WTC11 (cell line): ENCODE measurements around the gene GPR26. TPM values are rescaled to one million over a fixed set of nuclear protein-coding genes. Genes with fewer than 3 reads are reported as not detected.

Source experiments
- ATAC-seq: fragments of 200-7000 bp; cut with Tn5 transposase; 2 replicates; pipeline ENCODE4 v1.10.0; 2021; ENCODE audit warnings: mild to moderate bottlenecking, moderate library complexity
- CTCF ChIA-PET: fragments of 300-600 bp; sonication (Branson Sonifier 250); formaldehyde crosslinking; loops from one replicate; lab custom pipeline; 2021; ENCODE audit warnings: antibody characterized with exemption; lab: Charles Lee
- POLR2A ChIA-PET: fragments of 350-600 bp; sonication (Branson Sonifier 250); formaldehyde crosslinking; loops from one replicate; lab custom pipeline; 2021; ENCODE audit warnings: antibody characterized with exemption; lab: Charles Lee
- DNase-seq: peaks from one replicate; pipeline ENCODE4 v3.0.0; 2021; ENCODE audit warnings: low spot score
- H3K27ac Mint-ChIP-seq: 2 replicates; pipeline ENCODE4 v1.8.0; 2021; ENCODE audit warnings: mixed read lengths
- H3K27me3 Mint-ChIP-seq: 2 replicates; pipeline ENCODE4 v1.8.0; 2021; ENCODE audit warnings: low read depth, mild to moderate bottlenecking, moderate library complexity, mixed read lengths
- H3K36me3 Mint-ChIP-seq: 2 replicates; pipeline ENCODE4 v1.8.0; 2021; ENCODE audit warnings: mixed read lengths
- H3K4me1 Mint-ChIP-seq: 2 replicates; pipeline ENCODE4 v1.8.0; 2022; ENCODE audit warnings: mixed read lengths
- H3K4me3 Mint-ChIP-seq: 2 replicates; pipeline ENCODE4 v1.8.0; 2021; ENCODE audit warnings: mild to moderate bottlenecking, moderate library complexity, mixed read lengths
- H3K9me3 Mint-ChIP-seq: 2 replicates; pipeline ENCODE4 v1.8.0; 2021; ENCODE audit warnings: mixed read lengths
- ELF4 ChIP-seq: sonication (generic); formaldehyde crosslinking; IDR thresholded peaks from 2 replicates; pipeline ENCODE4 v1.8.1; 2022; ENCODE audit warnings: low read depth, mild to moderate bottlenecking, moderate library complexity, missing genetic modification reagents
- IRF2 ChIP-seq: sonication (generic); formaldehyde crosslinking; IDR thresholded peaks from 2 replicates; pipeline ENCODE4 v1.8.0; 2022; ENCODE audit warnings: low read depth, missing genetic modification reagents, borderline replicate concordance
- NR2C2 ChIP-seq: sonication (generic); formaldehyde crosslinking; IDR thresholded peaks from 2 replicates; pipeline ENCODE4 v1.8.0; 2022; ENCODE audit warnings: mild to moderate bottlenecking, missing genetic modification reagents
- OVOL2 ChIP-seq: fragments of 250-450 bp; sonication (Bioruptor Pico); IDR thresholded peaks from 2 replicates; pipeline ENCODE4 v1.9.0; 2021; ENCODE audit warnings: mild to moderate bottlenecking, borderline replicate concordance
- PRRX2 ChIP-seq: fragments of 250-450 bp; sonication (Bioruptor Pico); IDR thresholded peaks from 2 replicates; pipeline ENCODE4 v1.8.0; 2021; ENCODE audit warnings: mild to moderate bottlenecking
- TP53 ChIP-seq: sonication (generic); formaldehyde crosslinking; IDR thresholded peaks from 2 replicates; pipeline ENCODE4 v1.8.1; 2023; ENCODE audit warnings: mild to moderate bottlenecking, missing genetic modification reagents
- ZNF317 ChIP-seq: sonication (generic); formaldehyde crosslinking; IDR thresholded peaks from 2 replicates; pipeline ENCODE4 v1.8.1; 2023; ENCODE audit warnings: low read depth, mild to moderate bottlenecking, moderate library complexity, missing genetic modification reagents, borderline replicate concordance
- ZNF396 ChIP-seq: fragments of 250-450 bp; sonication (Bioruptor Pico); IDR thresholded peaks from 2 replicates; pipeline ENCODE4 v1.8.0; 2021; ENCODE audit warnings: mild to moderate bottlenecking, moderate library complexity, borderline replicate concordance
- total RNA-seq: library from RNA; stranded (reverse); gene quantifications from 3 replicates; pipeline ENCODE4 v1.2.3, GENCODE V29; 2021
- TF ChIP-seq, protein P1 (sequence below): sonication (generic); formaldehyde crosslinking; IDR thresholded peaks from 2 replicates; pipeline ENCODE4 v1.8.0; 2022; ENCODE audit warnings: missing genetic modification reagents
- TF ChIP-seq, protein P2 (sequence below): fragments of 250-450 bp; sonication (Bioruptor Pico); IDR thresholded peaks from 2 replicates; pipeline ENCODE4 v1.9.0; 2021; ENCODE audit warnings: mild to moderate bottlenecking
- TF ChIP-seq, protein P3 (sequence below): sonication (generic); formaldehyde crosslinking; IDR thresholded peaks from 2 replicates; pipeline ENCODE4 v1.8.1; 2022; ENCODE audit warnings: mild to moderate bottlenecking, moderate library complexity, missing genetic modification reagents
- TF ChIP-seq, protein P4 (sequence below): sonication (generic); formaldehyde crosslinking; IDR thresholded peaks from 2 replicates; pipeline ENCODE4 v1.8.0; 2023; ENCODE audit warnings: mild to moderate bottlenecking, missing genetic modification reagents
- TF ChIP-seq, protein P5 (sequence below): fragments of 250-450 bp; sonication (Bioruptor Pico); IDR thresholded peaks from 2 replicates; pipeline ENCODE4 v1.9.0; 2021; ENCODE audit warnings: moderate library complexity, mild to moderate bottlenecking, inconsistent platforms, borderline replicate concordance
- TF ChIP-seq, protein P6 (sequence below): sonication (generic); formaldehyde crosslinking; IDR thresholded peaks from 2 replicates; pipeline ENCODE4 v1.8.1; 2023; ENCODE audit warnings: mild to moderate bottlenecking, missing genetic modification reagents

The GPR26 gene
- total RNA-seq, 1 experiment from 2014 or later: 0.07 TPM

DNA sequence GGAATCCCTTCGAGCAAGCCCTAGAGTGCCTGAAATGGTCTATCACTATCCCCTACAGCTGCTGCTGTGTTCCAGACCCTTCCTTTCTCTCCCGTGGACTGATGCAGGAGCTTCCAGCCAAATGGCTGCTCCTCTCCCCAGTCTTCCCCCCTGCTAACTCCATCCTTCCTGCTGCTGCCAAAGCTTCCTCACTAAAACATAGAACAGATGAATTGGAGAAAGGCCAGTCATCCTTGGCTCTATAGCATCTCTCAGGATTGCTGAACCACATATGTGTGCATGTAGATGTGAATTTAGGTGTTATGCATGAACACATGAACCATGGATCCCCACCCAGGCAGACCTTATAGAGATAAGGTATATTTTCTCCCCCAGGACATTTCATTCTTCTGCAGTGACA lies 60.7 kb downstream of the GPR26 start (continued):
- TF ChIP-seq, protein P1, sequence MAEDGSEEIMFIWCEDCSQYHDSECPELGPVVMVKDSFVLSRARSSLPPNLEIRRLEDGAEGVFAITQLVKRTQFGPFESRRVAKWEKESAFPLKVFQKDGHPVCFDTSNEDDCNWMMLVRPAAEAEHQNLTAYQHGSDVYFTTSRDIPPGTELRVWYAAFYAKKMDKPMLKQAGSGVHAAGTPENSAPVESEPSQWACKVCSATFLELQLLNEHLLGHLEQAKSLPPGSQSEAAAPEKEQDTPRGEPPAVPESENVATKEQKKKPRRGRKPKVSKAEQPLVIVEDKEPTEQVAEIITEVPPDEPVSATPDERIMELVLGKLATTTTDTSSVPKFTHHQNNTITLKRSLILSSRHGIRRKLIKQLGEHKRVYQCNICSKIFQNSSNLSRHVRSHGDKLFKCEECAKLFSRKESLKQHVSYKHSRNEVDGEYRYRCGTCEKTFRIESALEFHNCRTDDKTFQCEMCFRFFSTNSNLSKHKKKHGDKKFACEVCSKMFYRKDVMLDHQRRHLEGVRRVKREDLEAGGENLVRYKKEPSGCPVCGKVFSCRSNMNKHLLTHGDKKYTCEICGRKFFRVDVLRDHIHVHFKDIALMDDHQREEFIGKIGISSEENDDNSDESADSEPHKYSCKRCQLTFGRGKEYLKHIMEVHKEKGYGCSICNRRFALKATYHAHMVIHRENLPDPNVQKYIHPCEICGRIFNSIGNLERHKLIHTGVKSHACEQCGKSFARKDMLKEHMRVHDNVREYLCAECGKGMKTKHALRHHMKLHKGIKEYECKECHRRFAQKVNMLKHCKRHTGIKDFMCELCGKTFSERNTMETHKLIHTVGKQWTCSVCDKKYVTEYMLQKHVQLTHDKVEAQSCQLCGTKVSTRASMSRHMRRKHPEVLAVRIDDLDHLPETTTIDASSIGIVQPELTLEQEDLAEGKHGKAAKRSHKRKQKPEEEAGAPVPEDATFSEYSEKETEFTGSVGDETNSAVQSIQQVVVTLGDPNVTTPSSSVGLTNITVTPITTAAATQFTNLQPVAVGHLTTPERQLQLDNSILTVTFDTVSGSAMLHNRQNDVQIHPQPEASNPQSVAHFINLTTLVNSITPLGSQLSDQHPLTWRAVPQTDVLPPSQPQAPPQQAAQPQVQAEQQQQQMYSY (CRISPR knock-in tag): no peak
- TF ChIP-seq PRRX2 (CRISPR knock-in tag): no peak
- TF ChIP-seq, protein P2, sequence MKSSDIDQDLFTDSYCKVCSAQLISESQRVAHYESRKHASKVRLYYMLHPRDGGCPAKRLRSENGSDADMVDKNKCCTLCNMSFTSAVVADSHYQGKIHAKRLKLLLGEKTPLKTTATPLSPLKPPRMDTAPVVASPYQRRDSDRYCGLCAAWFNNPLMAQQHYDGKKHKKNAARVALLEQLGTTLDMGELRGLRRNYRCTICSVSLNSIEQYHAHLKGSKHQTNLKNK: no peak
- TF ChIP-seq, all 79 proteins: peak for 0

DNA sequence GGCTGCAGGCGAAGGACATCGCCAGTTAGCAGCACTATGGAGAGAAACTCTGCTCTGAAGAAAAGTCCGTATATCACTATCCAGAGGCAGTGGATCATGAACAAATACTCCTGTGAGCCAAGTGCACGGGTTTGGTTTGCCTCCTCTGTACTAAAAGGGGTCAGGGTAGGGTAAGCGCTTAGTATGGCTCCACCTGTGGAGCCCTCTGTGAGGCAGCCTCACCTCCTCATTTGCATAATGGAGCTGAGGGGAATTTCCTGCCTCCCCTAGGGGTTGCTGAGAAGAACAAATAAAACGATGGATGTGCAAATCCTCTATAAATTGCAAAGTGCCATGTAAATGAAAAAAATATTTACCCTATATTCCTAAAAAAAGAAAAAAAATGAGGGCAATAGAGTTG lies 63.4 kb downstream of the GPR26 start:
- TF ChIP-seq, protein P3, sequence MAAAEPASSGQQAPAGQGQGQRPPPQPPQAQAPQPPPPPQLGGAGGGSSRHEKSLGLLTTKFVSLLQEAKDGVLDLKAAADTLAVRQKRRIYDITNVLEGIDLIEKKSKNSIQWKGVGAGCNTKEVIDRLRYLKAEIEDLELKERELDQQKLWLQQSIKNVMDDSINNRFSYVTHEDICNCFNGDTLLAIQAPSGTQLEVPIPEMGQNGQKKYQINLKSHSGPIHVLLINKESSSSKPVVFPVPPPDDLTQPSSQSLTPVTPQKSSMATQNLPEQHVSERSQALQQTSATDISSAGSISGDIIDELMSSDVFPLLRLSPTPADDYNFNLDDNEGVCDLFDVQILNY (CRISPR knock-in tag): no peak
- TF ChIP-seq IRF2 (CRISPR knock-in tag) (no peak), TP53 (no peak), ZNF317 (no peak), NR2C2 (CRISPR knock-in tag) (no peak), ZNF396 (CRISPR knock-in tag) (no peak), ELF4 (CRISPR knock-in tag) (no peak), OVOL2 (CRISPR knock-in tag) (no peak)
- TF ChIP-seq, protein P1 (CRISPR knock-in tag): no peak
- TF ChIP-seq, protein P4, sequence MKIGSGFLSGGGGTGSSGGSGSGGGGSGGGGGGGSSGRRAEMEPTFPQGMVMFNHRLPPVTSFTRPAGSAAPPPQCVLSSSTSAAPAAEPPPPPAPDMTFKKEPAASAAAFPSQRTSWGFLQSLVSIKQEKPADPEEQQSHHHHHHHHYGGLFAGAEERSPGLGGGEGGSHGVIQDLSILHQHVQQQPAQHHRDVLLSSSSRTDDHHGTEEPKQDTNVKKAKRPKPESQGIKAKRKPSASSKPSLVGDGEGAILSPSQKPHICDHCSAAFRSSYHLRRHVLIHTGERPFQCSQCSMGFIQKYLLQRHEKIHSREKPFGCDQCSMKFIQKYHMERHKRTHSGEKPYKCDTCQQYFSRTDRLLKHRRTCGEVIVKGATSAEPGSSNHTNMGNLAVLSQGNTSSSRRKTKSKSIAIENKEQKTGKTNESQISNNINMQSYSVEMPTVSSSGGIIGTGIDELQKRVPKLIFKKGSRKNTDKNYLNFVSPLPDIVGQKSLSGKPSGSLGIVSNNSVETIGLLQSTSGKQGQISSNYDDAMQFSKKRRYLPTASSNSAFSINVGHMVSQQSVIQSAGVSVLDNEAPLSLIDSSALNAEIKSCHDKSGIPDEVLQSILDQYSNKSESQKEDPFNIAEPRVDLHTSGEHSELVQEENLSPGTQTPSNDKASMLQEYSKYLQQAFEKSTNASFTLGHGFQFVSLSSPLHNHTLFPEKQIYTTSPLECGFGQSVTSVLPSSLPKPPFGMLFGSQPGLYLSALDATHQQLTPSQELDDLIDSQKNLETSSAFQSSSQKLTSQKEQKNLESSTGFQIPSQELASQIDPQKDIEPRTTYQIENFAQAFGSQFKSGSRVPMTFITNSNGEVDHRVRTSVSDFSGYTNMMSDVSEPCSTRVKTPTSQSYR (CRISPR knock-in tag): no peak
- TF ChIP-seq, protein P5, sequence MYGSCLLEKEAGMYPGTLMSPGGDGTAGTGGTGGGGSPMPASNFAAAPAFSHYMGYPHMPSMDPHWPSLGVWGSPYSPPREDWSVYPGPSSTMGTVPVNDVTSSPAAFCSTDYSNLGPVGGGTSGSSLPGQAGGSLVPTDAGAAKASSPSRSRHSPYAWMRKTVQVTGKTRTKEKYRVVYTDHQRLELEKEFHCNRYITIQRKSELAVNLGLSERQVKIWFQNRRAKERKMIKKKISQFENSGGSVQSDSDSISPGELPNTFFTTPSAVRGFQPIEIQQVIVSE (CRISPR knock-in tag): no peak
- TF ChIP-seq, protein P6, sequence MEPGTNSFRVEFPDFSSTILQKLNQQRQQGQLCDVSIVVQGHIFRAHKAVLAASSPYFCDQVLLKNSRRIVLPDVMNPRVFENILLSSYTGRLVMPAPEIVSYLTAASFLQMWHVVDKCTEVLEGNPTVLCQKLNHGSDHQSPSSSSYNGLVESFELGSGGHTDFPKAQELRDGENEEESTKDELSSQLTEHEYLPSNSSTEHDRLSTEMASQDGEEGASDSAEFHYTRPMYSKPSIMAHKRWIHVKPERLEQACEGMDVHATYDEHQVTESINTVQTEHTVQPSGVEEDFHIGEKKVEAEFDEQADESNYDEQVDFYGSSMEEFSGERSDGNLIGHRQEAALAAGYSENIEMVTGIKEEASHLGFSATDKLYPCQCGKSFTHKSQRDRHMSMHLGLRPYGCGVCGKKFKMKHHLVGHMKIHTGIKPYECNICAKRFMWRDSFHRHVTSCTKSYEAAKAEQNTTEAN (CRISPR knock-in tag): no peak
- no peak for DNase-seq

More for the DNA sequence above, 63.4 kb downstream of the GPR26 start:
- peaks cover 15% of the 10 kb centered on the region for H3K36me3 Mint-ChIP-seq
- peaks cover 26% of the 10 kb centered on the region for H3K9me3 Mint-ChIP-seq
- no peak overlapping the region for H3K27ac Mint-ChIP-seq
- CTCF ChIA-PET: interaction anchor here (0.7 to 1.0 kb wide), 2 partner anchors 66 to 170 kb away, joined by 3 read pairs; no protein-coding TSS in a partner anchor
- POLR2A ChIA-PET: no interaction called here
- ATAC-seq: peak; percentile 94
- H3K4me3 Mint-ChIP-seq: no peak overlapping the region
- H3K4me1 Mint-ChIP-seq: peaks cover 18% of the 10 kb centered on the region
- H3K27me3 Mint-ChIP-seq: peaks cover 5% of the 10 kb centered on the region; the same call in 1 of the 2 replicates
